ENCODE data around the gene CREG2.

CREG2 gene

GRCh38 chr2:101408925-101409324 lies 21.6 kb upstream of the CREG2 start:
- Histone ChIP-seq H3K79me2 (ENCODE audit: low read length) (no peaks in the 10 kb centered on the region), H3K9me3 (replicated peaks; ENCODE audit: insufficient read depth, low read length) (no peaks in the 10 kb centered on the region), H3K9me2 (replicated peaks; ENCODE audit: insufficient read depth, low read length) (no peaks in the 10 kb centered on the region), H2AFZ (ENCODE audit: low read length) (no peak overlapping the region), H3K4me2 (ENCODE audit: low read depth, low read length) (no peak overlapping the region), H3K27ac (ENCODE audit: low read length) (no peak overlapping the region), H3K9ac (ENCODE audit: low read length) (no peak overlapping the region), H3K27me3 (replicated peaks; ENCODE audit: insufficient read depth, low read length) (no peaks in the 10 kb centered on the region), H3F3A (ENCODE audit: insufficient read depth, low read length) (no peaks in the 10 kb centered on the region), H3K4me1 (ENCODE audit: low read length) (no peaks in the 10 kb centered on the region), H3K4me3 (ENCODE audit: low read length) (no peak overlapping the region), H3K36me3 (replicated peaks; ENCODE audit: insufficient read depth, low read length) (no peaks in the 10 kb centered on the region), H4K20me1 (ENCODE audit: insufficient read depth, low read length) (no peaks in the 10 kb centered on the region)
- DNase-seq: no peak
- TF ChIP-seq EZH2phosphoT487 (IDR thresholded peaks at IDR 0.05; ENCODE audit: low read length) (no peak), EZH2 (optimal IDR thresholded peaks at IDR 0.05; ENCODE audit: low read depth, low read length) (no peak), CTCF (IDR thresholded peaks at IDR 0.05; ENCODE audit: low read length) (no peak)

- H2AFZ ChIP-seq (ENCODE audit: low read length): no peak overlapping the region
- no peak overlapping the region for H3K4me2 ChIP-seq (ENCODE audit: low read depth, low read length)
- H3K4me1 ChIP-seq (ENCODE audit: low read length): no peaks in the 10 kb centered on the region
- H4K20me1 ChIP-seq (ENCODE audit: insufficient read depth, low read length): no peaks in the 10 kb centered on the region
- H3K27me3 ChIP-seq (replicated peaks; ENCODE audit: insufficient read depth, low read length): no peaks in the 10 kb centered on the region
- H3K9me2 ChIP-seq (replicated peaks; ENCODE audit: insufficient read depth, low read length): no peaks in the 10 kb centered on the region
- H3K79me2 ChIP-seq (ENCODE audit: low read length): no peaks in the 10 kb centered on the region
- no peaks in the 10 kb centered on the region for H3F3A ChIP-seq (ENCODE audit: insufficient read depth, low read length)
- H3K9me3 ChIP-seq (replicated peaks; ENCODE audit: insufficient read depth, low read length): no peaks in the 10 kb centered on the region
- H3K4me3 ChIP-seq (ENCODE audit: low read length): no peak overlapping the region
- H3K9ac ChIP-seq (ENCODE audit: low read length): no peak overlapping the region
- H3K36me3 ChIP-seq (replicated peaks; ENCODE audit: insufficient read depth, low read length): no peaks in the 10 kb centered on the region
- no peak for DNase-seq
- TF ChIP-seq CTCF (IDR thresholded peaks at IDR 0.05; ENCODE audit: low read length): no peak
- no peak for TF ChIP-seq EZH2phosphoT487 (IDR thresholded peaks at IDR 0.05; ENCODE audit: low read length)
- no peak for TF ChIP-seq EZH2 (optimal IDR thresholded peaks at IDR 0.05; ENCODE audit: low read depth, low read length)
- H3K27ac ChIP-seq (ENCODE audit: low read length): no peak overlapping the region
Measured at GRCh38 chr2:101405351-101405899, 18.1 kb upstream of the CREG2 start.

- Histone ChIP-seq H2AFZ (ENCODE audit: low read length) (no peak overlapping the region), H3F3A (ENCODE audit: insufficient read depth, low read length) (no peaks in the 10 kb centered on the region), H3K9me3 (replicated peaks; ENCODE audit: insufficient read depth, low read length) (no peaks in the 10 kb centered on the region), H3K4me1 (ENCODE audit: low read length) (no peaks in the 10 kb centered on the region), H3K79me2 (ENCODE audit: low read length) (no peaks in the 10 kb centered on the region), H3K27me3 (replicated peaks; ENCODE audit: insufficient read depth, low read length) (no peaks in the 10 kb centered on the region), H3K4me2 (ENCODE audit: low read depth, low read length) (no peak overlapping the region), H3K9ac (ENCODE audit: low read length) (no peak overlapping the region), H3K9me2 (replicated peaks; ENCODE audit: insufficient read depth, low read length) (no peaks in the 10 kb centered on the region), H3K4me3 (ENCODE audit: low read length) (no peak overlapping the region), H3K27ac (ENCODE audit: low read length) (no peak overlapping the region), H3K36me3 (replicated peaks; ENCODE audit: insufficient read depth, low read length) (no peaks in the 10 kb centered on the region), H4K20me1 (ENCODE audit: insufficient read depth, low read length) (no peaks in the 10 kb centered on the region)
- no peak for DNase-seq
- no peak for TF ChIP-seq EZH2phosphoT487 (IDR thresholded peaks at IDR 0.05; ENCODE audit: low read length)
- no peak for TF ChIP-seq EZH2 (optimal IDR thresholded peaks at IDR 0.05; ENCODE audit: low read depth, low read length)
- no peak for TF ChIP-seq CTCF (IDR thresholded peaks at IDR 0.05; ENCODE audit: low read length)
Measured at GRCh38 chr2:101403745-101404144, 16.4 kb upstream of the CREG2 start.
